ENCODE data around the gene FAM47C.
"Not testable (repeated sequence)": the region's sequence is repeated elsewhere in the genome, so short reads cannot be mapped to it uniquely, and the experiment has no call there.

Gene FAM47C

GRCh38 chrX:37008182-37008581 is at the start of gene FAM47C:
Gene FAM47C, plus strand, starts transcription at chrX:37008366. Its CDS starts 45 bp downstream, at chrX:37008411.
- DNase-seq (ENCODE audit: low read depth, low spot score); H3K4me3 ChIP-seq (ENCODE audit: low read depth, low read length); in situ Hi-C loops (cut with HindIII; ENCODE audit: low sequenced_read_pairs): not testable (repeated sequence)

- DNase-seq (ENCODE audit: low read depth, low spot score) = no peak
- no peak for TF ChIP-seq CTCF (IDR thresholded peaks at IDR 0.05; ENCODE audit: low read depth, low read length)
- H3K4me3 ChIP-seq (ENCODE audit: low read depth, low read length) = no peak overlapping the region
- in situ Hi-C loops (cut with HindIII; ENCODE audit: low sequenced_read_pairs) = no loop called here
These were observed 46.6 kb upstream of the FAM47C start for GRCh38 chrX:36961590-36961989.

GRCh38 chrX:36963069-36963808 is 44.9 kb upstream of the FAM47C start:
- in situ Hi-C loops (cut with HindIII; ENCODE audit: low sequenced_read_pairs) = no loop called here
- DNase-seq (ENCODE audit: low read depth, low spot score) = no peak
- no peak for TF ChIP-seq CTCF (IDR thresholded peaks at IDR 0.05; ENCODE audit: low read depth, low read length)
- H3K4me3 ChIP-seq (ENCODE audit: low read depth, low read length) = no peak overlapping the region

GRCh38 chrX:36963852-36964251 is 44.3 kb upstream of the FAM47C start:
- TF ChIP-seq CTCF (IDR thresholded peaks at IDR 0.05; ENCODE audit: low read depth, low read length) = no peak
- no peak for DNase-seq (ENCODE audit: low read depth, low spot score)
- H3K4me3 ChIP-seq (ENCODE audit: low read depth, low read length) = no peak overlapping the region
- in situ Hi-C loops (cut with HindIII; ENCODE audit: low sequenced_read_pairs) = no loop called here

- DNase-seq (ENCODE audit: low read depth, low spot score) = no peak
- in situ Hi-C loops (cut with HindIII; ENCODE audit: low sequenced_read_pairs) = no loop called here
- TF ChIP-seq CTCF (IDR thresholded peaks at IDR 0.05; ENCODE audit: low read depth, low read length) = no peak
- H3K4me3 ChIP-seq (ENCODE audit: low read depth, low read length) = no peak overlapping the region
These were observed 34.6 kb upstream of the FAM47C start for GRCh38 chrX:36973575-36973974.

- no peak overlapping the region for H3K4me3 ChIP-seq (ENCODE audit: low read depth, low read length)
- in situ Hi-C loops (cut with HindIII; ENCODE audit: low sequenced_read_pairs) = no loop called here
- TF ChIP-seq CTCF (IDR thresholded peaks at IDR 0.05; ENCODE audit: low read depth, low read length) = no peak
- no peak for DNase-seq (ENCODE audit: low read depth, low spot score)
These were observed 33.3 kb upstream of the FAM47C start for GRCh38 chrX:36974911-36975310.

GRCh38 chrX:36978886-36979285 is 29.3 kb upstream of the FAM47C start:
- no peak overlapping the region for H3K4me3 ChIP-seq (ENCODE audit: low read depth, low read length)
- TF ChIP-seq CTCF (IDR thresholded peaks at IDR 0.05; ENCODE audit: low read depth, low read length) = no peak
- in situ Hi-C loops (cut with HindIII; ENCODE audit: low sequenced_read_pairs) = no loop called here
- DNase-seq (ENCODE audit: low read depth, low spot score) = peak; percentile 59
